Measurements from ENCODE around the gene TLE5. TPM values are rescaled to one million over a fixed set of nuclear protein-coding genes. Genes with fewer than 3 reads are reported as not detected.
"Not testable (repeated sequence)": the region's sequence is repeated elsewhere in the genome, so short reads cannot be mapped to it uniquely, and the experiment has no call there.

The TLE5 gene
- total RNA-seq, 2 experiments from 2014 or later = 837 to 960 TPM

DNA sequence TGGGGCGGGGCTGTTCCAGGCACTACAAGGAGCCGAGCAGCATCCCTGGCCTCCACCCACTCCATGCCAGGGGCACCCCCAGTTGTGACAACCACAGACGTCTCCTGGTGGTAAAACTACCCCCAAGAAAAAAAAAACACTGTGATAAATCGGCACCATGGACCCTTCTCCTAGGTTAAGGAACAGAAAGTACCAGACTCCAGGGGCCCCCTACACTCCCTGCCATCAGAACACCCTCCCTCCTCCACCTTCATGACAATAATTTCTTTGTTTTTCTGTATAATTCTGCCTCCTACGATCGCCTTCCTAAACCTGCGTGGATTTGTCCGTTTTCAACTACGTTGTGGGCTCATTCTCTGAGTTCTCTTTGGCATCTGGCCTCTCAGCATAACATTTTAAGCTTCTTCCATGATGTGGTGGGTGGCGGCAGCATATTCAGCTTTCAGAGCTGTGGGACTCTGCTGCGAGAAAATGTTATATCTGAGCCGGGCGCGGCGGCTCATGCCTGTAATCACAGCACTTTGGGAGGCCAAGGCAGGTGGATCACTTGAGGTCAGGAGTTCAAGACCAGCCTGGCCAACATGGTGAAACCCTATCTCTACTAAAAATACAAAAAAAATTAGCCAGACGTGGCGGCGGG lies 41.9 kb downstream of the TLE5 start:
- Mint-ChIP-seq H3K4me3 (no peak overlapping the region), H3K27ac (no peak overlapping the region), H3K4me1 (peaks cover 24% of the 10 kb centered on the region), H3K27me3 (peaks cover 7% of the 10 kb centered on the region), H3K36me3 (ENCODE audit: low read depth) (no peaks in the 10 kb centered on the region), H3K9me3 (no peaks in the 10 kb centered on the region)
- ChIA-PET POLR2A (no interaction called here), CTCF (no interaction called here)
- no peak for DNase-seq

DNA sequence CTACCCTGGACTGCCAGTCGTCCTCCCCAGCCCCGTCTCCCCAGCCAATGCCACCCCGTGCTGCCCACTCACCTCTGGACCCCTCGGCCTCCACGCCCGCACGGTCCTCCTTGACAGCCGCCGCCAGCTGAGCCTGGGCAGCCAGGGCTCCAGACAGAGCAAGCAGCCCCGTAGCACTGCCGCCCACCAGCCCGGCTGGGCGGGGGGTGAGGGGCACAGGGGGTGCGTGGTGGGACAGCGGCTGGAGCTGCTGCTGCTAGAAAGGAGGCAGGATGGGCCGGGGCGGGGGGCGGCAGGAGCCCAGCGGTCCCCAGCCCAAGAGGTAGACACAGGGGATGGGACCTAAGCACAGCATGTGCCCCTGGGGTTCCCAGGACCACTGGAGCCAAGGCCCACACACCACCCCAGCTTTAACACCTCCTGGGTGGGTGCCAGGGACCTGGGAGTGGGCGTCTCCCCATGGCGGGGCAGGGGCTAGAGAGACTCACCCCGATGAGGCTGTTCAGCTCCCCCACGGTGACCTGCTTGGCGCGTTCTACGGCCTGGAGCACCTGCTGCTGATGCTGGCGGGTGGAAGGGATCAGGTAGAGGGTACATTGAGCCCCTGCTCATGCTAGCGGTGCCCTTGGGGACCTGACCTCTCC lies 43.0 kb downstream of the TLE5 start:
- Mint-ChIP-seq H3K4me1 (peaks cover 13% of the 10 kb centered on the region), H3K27ac (no peak overlapping the region), H3K4me3 (no peak overlapping the region), H3K36me3 (ENCODE audit: low read depth) (no peaks in the 10 kb centered on the region), H3K27me3 (peaks cover 2% of the 10 kb centered on the region), H3K9me3 (no peaks in the 10 kb centered on the region)
- POLR2A ChIA-PET = no interaction called here
- DNase-seq = no peak
- CTCF ChIA-PET = no interaction called here

DNA sequence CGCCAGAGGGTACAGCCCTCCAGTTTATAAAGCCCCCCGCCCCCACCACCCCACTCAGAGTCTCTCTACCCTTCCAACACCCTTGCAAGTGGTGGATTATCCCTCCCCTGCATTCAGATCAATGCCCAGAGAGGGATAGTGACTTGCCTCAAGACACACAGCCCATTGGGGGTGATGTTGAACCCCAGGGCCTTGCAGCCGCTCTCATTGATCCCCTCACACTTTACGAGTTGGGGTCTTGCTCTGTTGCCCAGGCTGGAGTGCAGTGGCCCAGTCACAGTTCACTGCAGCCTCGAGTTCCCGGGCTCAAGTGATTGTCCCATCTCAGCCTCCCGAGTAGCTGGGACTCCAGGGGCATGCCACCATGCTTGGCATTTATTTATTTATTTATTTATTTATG lies 44.4 kb downstream of the TLE5 start:
- ChIA-PET POLR2A (no interaction called here), CTCF (interaction anchor here (0.6 kb wide), 2 partner anchors 17 to 74 kb away, joined by 3 read pairs; no protein-coding TSS in a partner anchor)
- no peaks in the 10 kb centered on the region for H3K36me3 Mint-ChIP-seq (ENCODE audit: low read depth)
- no peak overlapping the region for H3K27ac Mint-ChIP-seq
- DNase-seq = no peak
- H3K4me1 Mint-ChIP-seq = peaks cover 5% of the 10 kb centered on the region
- H3K4me3 Mint-ChIP-seq = no peak overlapping the region
- no peaks in the 10 kb centered on the region for H3K27me3 Mint-ChIP-seq
- no peaks in the 10 kb centered on the region for H3K9me3 Mint-ChIP-seq

DNA sequence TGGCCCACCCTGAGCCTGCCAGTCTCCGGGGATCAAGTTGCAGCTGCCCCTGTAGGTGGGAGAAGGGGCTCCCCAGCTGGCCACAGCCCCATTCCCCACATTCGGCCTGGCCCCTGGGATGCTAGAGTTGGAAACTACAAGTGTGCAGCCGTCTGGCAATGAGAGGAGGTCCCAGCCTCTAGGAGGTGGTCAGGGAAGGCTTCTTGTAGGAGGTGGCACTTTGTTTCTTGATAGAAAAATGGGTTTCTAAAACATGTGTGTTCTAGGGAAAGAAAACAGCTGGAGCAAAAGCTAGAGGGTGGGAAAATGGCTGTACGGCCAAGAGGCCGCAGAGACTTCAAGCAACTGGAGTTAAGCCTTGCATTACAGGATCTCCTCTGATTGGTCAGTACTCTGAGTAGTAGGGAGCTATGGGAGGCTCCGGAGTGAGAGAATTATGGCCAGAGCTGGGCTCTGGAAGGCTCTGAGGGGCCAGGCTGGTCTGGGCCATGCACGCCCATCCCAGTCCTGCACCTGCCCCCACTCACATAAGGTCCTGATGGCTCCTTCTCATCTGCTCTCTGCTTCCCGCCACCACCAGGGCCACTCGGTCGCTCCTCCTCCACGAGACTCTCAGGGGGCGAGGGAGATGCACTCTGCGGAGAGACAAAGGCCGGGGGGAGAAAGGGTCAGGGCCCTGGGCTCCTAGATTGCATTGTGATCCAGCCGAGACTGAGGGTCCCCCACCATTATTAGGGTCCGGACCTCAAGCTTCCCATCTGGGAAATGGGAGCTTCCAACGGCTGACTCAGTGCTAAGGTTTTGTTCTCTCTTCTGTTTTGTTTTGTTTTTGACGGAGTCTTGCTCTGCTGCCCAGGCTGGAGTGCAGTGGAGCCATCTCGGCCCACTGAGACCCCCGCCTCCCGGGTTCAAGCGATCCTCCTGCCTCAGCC lies 46.9 kb downstream of the TLE5 start:
- H3K4me3 Mint-ChIP-seq = no peak overlapping the region
- no peaks in the 10 kb centered on the region for H3K27me3 Mint-ChIP-seq
- no peak for DNase-seq
- no peak overlapping the region for H3K27ac Mint-ChIP-seq
- no peaks in the 10 kb centered on the region for H3K36me3 Mint-ChIP-seq (ENCODE audit: low read depth)
- CTCF ChIA-PET = interaction anchor here (0.6 kb wide), 1 partner anchor 20 kb away, joined by 3 read pairs; no protein-coding TSS in a partner anchor
- POLR2A ChIA-PET = no interaction called here
- H3K9me3 Mint-ChIP-seq = no peaks in the 10 kb centered on the region
- no peaks in the 10 kb centered on the region for H3K4me1 Mint-ChIP-seq

DNA sequence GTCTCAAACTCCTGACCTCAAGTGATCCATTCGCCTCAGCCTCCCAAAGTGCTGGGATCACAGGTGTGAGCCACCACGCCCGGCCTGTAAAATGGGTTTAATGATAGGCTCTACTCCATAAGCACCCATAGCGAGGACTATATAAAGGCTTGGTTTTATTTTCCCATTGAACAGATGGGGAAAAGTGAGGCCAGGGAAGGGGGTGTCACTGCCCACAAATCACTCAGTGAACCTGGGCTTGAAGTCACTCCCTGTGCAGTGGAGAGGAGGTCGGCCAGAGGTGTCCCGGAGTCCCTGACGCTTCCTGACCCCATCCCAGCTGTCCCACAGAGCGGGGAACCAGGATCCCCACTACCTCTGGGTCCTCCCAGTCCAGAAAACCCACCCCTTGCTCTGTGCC lies 48.2 kb downstream of the TLE5 start:
- no peak for DNase-seq
- H3K9me3 Mint-ChIP-seq = no peaks in the 10 kb centered on the region
- ChIA-PET POLR2A (no interaction called here), CTCF (interaction anchor here (1.3 kb wide), 1 partner anchor 11 kb away, joined by 8 read pairs; no protein-coding TSS in a partner anchor)
- H3K4me3 Mint-ChIP-seq = no peak overlapping the region
- no peak overlapping the region for H3K27ac Mint-ChIP-seq
- H3K36me3 Mint-ChIP-seq (ENCODE audit: low read depth) = no peaks in the 10 kb centered on the region
- no peaks in the 10 kb centered on the region for H3K4me1 Mint-ChIP-seq
- H3K27me3 Mint-ChIP-seq = no peaks in the 10 kb centered on the region

DNA sequence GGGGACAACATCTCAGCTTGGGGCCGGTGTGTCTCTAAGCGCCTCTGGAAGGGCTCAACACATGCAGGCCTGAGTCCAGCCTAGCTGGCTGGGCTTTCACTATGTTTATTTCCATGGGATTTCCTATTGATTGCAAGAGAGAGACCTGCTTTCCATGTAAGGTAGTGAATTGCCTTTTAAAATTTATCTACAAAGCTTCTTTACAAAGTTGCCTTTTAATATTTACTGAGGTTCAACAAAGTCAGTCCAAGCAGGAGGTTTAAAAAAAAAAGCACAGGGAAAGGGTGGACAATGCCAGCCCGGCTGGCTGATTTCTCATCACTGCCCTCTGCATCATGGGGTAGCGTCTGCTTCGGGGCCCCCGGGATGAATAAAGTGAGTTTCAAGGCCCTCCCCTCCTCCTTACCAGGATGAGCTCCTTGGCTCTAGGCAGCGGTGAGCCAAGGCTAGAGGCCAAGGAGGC lies 49.0 kb downstream of the TLE5 start:
- Mint-ChIP-seq H3K9me3 (no peaks in the 10 kb centered on the region), H3K36me3 (ENCODE audit: low read depth) (no peaks in the 10 kb centered on the region), H3K27me3 (no peaks in the 10 kb centered on the region), H3K4me1 (no peaks in the 10 kb centered on the region), H3K4me3 (no peak overlapping the region), H3K27ac (no peak overlapping the region)
- POLR2A ChIA-PET = no interaction called here
- CTCF ChIA-PET = interaction anchor here (1.3 kb wide), 1 partner anchor 12 kb away, joined by 8 read pairs; no protein-coding TSS in a partner anchor
- DNase-seq = no peak

DNA sequence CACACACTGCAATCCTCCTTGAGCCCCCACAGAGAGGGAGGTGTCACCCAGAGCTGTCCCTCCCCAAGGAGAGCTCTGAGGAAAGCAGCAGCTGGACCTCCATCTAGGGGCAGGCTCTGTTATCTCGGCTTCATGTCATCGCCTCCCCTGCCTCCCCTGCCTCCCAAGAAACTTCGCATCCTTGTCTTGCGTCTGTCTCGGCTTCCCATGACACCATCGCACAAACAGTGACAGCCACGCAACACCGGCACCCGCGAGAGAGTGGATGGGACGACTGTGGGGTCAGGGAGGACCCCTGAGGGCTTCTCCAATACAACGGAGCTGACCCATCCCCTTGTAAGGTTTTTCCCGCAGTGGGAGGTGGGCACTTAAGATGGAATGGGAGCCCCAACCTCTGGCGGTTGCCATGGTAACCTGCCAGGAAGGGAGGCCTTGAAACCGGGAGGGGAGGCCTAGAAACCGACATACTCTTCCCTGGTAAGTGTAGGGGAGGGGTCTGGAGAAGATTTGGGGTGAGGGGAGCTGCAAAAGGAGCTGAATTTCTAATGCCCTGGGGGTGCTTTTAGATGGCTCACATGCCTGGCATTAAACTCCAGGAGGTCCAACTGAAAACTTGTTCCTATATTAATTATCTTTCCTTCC lies 49.6 kb downstream of the TLE5 start:
- ChIA-PET POLR2A (no interaction called here), CTCF (interaction anchor here (1.3 kb wide), 1 partner anchor 13 kb away, joined by 8 read pairs; no protein-coding TSS in a partner anchor)
- Mint-ChIP-seq H3K27ac (no peak overlapping the region), H3K27me3 (no peaks in the 10 kb centered on the region), H3K36me3 (ENCODE audit: low read depth) (no peaks in the 10 kb centered on the region), H3K4me1 (no peaks in the 10 kb centered on the region), H3K9me3 (no peaks in the 10 kb centered on the region), H3K4me3 (no peak overlapping the region)
- no peak for DNase-seq

DNA sequence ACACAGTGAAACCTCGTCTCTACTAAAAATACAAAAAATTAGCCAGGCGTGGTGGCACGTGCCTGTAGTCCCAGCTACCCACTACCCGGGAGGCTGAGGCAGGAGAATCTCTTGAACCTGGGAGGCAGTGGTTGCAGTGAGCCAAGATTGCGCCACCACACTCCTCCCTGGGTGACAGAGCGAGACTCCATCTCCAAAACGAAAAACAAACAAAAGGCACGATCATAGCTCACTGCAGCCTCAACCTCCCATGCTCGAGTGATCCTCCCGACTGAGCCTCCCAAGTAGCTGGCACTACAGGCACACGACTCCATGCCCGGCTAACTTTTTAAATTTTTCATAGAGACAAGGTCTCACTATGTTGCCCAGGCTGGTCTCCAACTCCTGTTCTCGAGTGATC lies 50.2 kb downstream of the TLE5 start:
- H3K36me3 Mint-ChIP-seq (ENCODE audit: low read depth); H3K4me1 Mint-ChIP-seq; H3K27ac Mint-ChIP-seq; POLR2A ChIA-PET; H3K4me3 Mint-ChIP-seq; H3K9me3 Mint-ChIP-seq; DNase-seq; H3K27me3 Mint-ChIP-seq: not testable (repeated sequence)
- CTCF ChIA-PET = interaction anchor here (0.6 kb wide), 1 partner anchor 89 kb away, joined by 3 read pairs; no protein-coding TSS in a partner anchor

DNA sequence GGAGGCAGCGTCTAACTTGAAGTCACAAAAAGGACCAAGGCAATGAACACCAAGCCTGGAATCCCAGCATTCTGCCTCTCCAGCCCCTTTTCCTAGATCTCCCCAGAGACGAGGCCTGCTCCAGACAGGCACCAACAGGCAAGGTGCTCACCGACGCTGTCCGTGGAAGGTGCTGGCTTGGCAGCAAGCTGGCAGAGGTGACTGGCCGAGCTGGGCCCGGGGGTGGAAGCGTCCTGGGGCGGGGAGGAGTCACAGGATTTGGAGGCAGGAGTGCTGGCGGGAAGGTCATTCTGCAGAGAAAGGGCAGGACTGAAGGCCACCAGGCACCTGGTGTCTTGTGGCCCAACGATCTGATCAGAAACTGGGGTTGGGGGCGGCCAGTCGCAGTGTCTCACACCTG lies 51.4 kb downstream of the TLE5 start:
- Mint-ChIP-seq H3K4me1 (no peaks in the 10 kb centered on the region), H3K9me3 (no peaks in the 10 kb centered on the region), H3K36me3 (ENCODE audit: low read depth) (no peaks in the 10 kb centered on the region), H3K27me3 (no peaks in the 10 kb centered on the region), H3K27ac (no peak overlapping the region), H3K4me3 (no peak overlapping the region)
- no peak for DNase-seq
- ChIA-PET CTCF (interaction anchor here (1.0 kb wide), 1 partner anchor 97 kb away, joined by 3 read pairs; no protein-coding TSS in a partner anchor), POLR2A (no interaction called here)

DNA sequence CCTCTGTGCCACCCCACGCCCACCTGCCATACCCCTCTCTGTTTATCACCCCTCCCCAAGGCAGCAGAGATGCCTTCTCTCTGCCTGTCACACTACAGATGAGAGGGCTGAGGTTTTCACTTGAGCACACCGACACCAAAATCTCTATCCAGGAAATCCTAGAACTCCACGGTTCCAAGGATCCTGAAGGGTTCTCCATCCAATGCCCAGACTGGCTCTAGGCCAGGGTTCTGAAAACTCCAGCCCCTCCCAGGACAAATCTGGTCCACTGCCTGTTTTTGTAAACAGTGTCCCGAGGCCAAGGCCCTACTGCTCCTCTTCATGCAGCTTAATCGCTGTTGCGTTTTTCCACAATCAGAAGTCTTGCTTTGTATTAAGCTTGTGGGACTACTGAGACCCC lies 53.3 kb downstream of the TLE5 start:
- H3K4me1 Mint-ChIP-seq = no peaks in the 10 kb centered on the region
- H3K27ac Mint-ChIP-seq = no peak overlapping the region
- DNase-seq = no peak
- H3K9me3 Mint-ChIP-seq = no peaks in the 10 kb centered on the region
- POLR2A ChIA-PET = no interaction called here
- CTCF ChIA-PET = interaction anchor here (0.6 kb wide), 1 partner anchor 387 kb away, joined by 4 read pairs; no protein-coding TSS in a partner anchor
- H3K4me3 Mint-ChIP-seq = no peak overlapping the region
- no peaks in the 10 kb centered on the region for H3K27me3 Mint-ChIP-seq
- no peaks in the 10 kb centered on the region for H3K36me3 Mint-ChIP-seq (ENCODE audit: low read depth)

DNA sequence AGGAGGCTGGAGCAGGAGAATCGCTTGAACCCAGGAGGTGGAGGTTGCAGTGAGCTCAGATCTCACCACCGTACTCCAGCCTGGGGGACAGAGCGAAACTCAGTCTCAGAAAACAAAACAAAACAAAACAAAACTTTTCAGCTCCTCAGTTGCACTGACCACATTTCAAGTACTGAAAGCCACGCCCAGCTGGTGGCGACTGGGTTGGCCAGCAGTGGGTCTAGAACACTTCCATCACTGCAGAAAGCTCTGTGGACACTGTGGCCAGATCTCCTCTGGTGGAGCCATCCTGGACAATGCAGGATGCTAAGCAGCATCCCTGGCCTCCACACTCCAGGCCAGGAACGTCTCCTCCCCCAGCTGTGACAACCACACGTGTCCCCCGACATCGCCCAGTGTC lies 54.3 kb downstream of the TLE5 start:
- POLR2A ChIA-PET = no interaction called here
- Mint-ChIP-seq H3K27me3 (no peaks in the 10 kb centered on the region), H3K4me3 (no peak overlapping the region), H3K9me3 (no peaks in the 10 kb centered on the region), H3K36me3 (ENCODE audit: low read depth) (no peaks in the 10 kb centered on the region), H3K27ac (no peak overlapping the region), H3K4me1 (no peaks in the 10 kb centered on the region)
- DNase-seq = no peak
- CTCF ChIA-PET = interaction anchor here (1.0 kb wide), 1 partner anchor 14 kb away, joined by 4 read pairs; no protein-coding TSS in a partner anchor

DNA sequence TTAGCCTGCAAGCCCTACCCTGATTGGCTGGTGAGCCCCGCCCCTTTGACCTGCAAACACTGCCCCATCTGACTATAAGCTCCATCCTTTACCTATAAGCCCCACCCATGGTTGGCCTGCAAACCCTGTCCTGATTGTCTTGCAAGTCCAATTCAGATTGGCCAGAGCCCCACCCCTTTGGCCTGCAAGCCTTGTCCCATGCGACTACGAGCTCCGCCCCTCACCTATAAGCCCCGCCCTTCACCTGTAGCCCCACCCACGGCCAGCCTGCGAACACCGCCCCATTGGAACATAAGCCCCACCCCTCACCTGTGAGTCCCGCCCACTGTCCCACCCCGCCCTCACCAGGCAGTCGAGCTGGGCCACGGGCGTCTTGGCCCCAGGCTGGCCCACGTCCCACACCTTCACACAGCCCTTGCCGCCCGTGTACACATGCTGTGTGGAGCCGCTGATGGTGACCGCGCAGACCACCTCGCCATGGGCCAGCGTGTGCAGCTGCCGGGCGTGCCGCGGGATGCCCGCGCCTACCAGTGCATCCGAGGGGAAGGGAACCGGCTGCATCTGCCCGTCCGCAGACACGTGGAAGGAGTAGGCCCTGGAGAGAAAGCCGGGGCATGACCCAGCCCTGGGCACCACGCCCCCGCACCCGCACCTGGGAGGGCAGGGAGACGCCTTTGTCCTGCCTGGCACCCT lies 56.1 kb downstream of the TLE5 start:
- Mint-ChIP-seq H3K4me1 (no peaks in the 10 kb centered on the region), H3K27ac (no peak overlapping the region), H3K27me3 (no peaks in the 10 kb centered on the region), H3K4me3 (no peak overlapping the region), H3K9me3 (no peaks in the 10 kb centered on the region), H3K36me3 (ENCODE audit: low read depth) (no peaks in the 10 kb centered on the region)
- DNase-seq = peak; percentile 13
- CTCF ChIA-PET = interaction anchor here (0.6 to 1.0 kb wide), 2 partner anchors 56 to 421 kb away, joined by 4 to 5 read pairs; no protein-coding TSS in a partner anchor
- POLR2A ChIA-PET = no interaction called here
